CD4-positive, alpha-beta T cell treated with Interleukin-17A for 1 hour (primary cell): Measurements from ENCODE around the gene IGF2R.
A peak's percentile ranks its signal among the peaks of the same experiment; 100 is the strongest.
"Not testable (repeated sequence)": the region's sequence is repeated elsewhere in the genome, so short reads cannot be mapped to it uniquely, and the experiment has no call there.

Experiments
- DNase-seq: peaks from one replicate; pipeline ENCODE4 v3.0.0-alpha.2; 2020

The IGF2R gene

DNA sequence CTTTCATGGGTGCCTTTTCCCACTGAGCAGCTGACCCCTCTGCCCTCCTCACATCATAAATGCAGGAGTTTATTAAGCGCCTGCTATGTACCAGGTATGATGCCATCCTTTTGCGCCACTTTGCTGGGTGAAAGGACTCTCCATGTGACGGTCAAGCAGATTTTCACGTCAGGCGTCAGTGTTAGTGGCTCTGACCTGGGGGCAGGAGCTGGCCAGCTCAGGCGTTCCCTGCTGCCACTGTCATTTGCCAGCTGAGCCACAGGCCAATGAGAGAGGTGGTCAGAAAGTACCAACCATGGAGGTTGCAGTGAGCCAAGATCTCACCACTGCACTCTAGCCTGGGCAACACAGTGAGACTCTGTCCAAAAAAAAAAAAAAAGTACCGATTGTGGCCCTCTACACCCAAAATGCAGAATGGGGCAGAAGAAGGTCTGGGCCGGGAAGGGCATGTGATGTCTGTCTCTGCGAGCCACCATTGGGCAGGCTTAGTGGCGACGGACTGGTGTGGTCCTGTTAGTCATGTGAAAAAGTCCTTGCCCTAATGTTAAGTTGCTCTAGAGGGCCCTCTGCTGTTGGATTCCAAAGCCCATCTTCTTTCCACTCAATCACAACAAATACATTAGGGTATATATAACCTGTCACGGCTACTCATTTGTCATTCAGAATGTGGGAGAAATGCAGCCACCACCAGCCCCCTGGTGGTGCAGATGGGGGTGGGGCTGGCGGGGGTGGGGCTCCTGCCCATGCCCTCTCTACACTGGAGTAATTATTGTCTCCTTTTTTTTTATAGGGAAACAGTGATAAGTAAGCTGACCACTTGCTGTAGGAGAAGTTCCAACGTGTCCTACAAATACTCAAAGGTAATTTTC lies 134.3 kb downstream of the IGF2R start:
- peak; percentile 33 for DNase-seq

DNA sequence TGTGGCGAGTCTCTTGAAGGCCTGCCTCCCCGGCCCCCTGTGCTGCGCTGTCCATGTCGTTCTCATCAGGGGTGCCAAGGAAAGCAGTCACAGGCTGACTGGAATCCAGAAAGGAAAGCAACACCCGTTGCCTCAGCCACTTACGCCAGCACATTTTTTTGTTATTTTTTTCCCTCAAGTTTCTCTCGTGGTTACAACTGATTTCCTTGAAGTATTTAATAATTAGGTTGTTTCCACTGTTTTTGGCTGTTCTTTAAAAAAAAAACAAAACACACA lies 134.9 kb downstream of the IGF2R start:
- no peak for DNase-seq

DNA sequence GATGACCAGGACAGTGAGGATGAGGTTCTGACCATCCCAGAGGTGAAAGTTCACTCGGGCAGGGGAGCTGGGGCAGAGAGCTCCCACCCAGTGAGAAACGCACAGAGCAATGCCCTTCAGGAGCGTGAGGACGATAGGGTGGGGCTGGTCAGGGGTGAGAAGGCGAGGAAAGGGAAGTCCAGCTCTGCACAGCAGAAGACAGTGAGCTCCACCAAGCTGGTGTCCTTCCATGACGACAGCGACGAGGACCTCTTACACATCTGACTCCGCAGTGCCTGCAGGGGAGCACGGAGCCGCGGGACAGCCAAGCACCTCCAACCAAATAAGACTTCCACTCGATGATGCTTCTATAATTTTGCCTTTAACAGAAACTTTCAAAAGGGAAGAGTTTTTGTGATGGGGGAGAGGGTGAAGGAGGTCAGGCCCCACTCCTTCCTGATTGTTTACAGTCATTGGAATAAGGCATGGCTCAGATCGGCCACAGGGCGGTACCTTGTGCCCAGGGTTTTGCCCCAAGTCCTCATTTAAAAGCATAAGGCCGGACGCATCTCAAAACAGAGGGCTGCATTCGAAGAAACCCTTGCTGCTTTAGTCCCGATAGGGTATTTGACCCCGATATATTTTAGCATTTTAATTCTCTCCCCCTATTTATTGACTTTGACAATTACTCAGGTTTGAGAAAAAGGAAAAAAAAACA lies 136.1 kb downstream of the IGF2R start:
- no peak for DNase-seq

DNA sequence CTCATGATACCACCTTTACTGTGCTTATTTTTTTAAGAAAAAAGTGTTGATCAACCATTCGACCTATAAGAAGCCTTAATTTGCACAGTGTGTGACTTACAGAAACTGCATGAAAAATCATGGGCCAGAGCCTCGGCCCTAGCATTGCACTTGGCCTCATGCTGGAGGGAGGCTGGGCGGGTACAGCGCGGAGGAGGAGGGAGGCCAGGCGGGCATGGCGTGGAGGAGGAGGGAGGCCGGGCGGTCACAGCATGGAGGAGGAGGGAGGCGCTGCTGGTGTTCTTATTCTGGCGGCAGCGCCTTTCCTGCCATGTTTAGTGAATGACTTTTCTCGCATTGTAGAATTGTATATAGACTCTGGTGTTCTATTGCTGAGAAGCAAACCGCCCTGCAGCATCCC lies 137.1 kb downstream of the IGF2R start:
- DNase-seq: no peak

DNA sequence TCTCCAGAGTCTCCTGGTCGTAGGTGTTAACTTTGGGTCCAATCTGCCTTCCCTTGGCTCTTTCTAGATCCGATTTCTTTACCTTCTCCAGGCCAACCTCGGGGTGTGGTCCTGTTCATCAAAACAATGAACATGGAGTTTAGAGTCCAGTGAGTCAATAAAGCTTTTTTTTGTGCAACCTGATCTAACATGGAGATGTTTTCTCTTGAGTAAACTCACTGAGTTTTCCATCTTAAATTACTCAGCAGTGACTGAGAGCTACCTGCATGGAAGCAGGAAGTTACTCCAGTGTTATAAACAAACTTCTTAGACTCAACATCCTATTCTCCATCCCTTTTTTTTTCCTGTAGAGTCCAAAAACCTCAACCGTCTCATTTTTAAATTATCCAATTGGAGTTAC lies 137.8 kb downstream of the IGF2R start:
- no peak for DNase-seq

DNA sequence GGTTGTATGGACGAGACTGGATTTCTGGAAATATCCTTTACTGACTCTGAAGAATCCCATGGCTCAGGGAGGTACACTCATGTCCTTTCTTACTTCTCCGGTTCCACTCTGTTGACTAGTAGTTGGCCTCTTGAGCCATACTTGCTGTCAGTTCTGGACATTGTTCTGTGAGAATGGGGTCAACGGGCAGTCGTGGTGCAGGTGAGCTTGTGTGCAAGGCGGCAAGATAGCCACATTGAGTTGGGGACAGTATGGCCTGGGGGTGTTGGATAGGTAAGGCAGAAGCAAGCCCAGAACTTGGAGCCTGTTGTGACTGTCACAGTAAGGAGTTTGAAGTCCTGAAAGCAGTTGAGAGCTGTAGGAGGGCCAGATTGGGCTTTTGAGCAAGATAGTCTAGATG lies 139.2 kb downstream of the IGF2R start:
- DNase-seq: no peak

DNA sequence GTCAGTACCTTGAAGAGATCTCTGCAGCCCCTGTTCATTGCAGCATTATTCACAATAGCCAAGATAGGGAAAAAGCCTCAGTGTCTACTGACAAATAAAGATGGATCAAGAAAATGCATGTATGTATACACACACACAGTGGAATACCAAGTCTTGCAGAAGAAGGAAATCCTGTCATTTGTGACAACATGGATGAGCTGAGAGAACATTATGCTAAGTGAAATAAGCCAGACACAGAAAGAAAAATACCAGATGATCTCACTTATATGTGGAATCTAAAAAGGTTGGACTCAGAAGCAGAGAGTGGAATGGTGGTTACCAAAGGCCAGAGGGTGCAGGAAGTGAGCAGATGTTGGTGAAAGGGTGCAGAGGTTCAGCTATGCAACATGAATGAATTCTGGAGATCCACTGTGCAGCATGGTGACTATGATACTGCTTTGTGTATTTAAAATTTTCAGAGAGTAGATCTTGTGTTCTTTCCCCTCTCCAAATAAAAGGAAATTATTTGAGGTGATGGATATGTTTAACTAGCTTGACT lies 141.8 kb downstream of the IGF2R start:
- no peak for DNase-seq

DNA sequence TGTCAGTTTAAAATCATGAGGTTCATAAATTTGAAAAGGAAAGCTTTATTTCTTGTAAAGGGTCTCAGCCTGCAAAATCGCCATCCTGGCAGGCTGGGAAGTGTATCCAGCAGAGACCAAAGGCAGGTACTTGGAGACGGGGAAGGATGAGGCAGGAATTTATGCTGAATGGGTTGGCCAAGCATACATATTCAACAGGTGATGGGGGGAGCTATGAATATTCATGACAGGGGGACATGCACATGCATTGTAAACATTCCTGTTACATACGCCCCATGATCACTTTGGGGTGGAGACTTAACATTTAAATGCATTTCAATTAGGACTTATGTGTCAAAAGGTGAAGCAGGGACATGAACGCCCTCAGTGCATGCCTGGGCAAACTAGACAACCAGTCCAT lies 142.9 kb downstream of the IGF2R start:
- no peak for DNase-seq

DNA sequence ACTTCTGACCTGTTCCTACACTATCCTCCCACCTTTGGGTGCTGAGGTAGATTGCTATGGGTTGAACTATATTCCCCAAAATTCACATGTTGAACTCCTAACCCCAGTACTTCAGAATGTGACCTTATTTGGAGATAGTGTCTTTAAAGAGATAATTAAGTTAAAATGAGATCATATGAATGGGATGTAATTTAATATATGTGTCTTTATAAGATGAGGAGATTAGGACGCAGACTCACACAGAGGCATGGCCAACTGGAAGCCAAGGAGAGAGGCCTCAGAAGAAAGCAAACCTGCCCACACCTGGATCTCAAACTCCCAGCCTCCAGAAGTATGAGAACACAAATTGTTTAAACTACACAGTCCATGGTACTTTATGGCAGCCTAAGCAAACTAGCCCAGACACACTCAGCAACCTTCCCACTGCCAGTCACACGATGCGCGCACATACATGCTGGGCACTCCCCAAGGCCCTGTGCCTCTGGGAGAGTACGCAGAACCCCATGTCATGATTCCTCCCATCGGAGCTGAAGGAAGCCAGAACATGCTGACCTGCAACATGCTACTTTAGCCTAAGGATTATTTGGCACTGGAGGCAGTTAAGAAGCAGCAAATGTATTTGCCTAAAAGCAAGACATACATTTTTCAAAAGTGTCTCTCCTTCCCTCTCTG lies 143.9 kb downstream of the IGF2R start:
- no peak for DNase-seq

DNA sequence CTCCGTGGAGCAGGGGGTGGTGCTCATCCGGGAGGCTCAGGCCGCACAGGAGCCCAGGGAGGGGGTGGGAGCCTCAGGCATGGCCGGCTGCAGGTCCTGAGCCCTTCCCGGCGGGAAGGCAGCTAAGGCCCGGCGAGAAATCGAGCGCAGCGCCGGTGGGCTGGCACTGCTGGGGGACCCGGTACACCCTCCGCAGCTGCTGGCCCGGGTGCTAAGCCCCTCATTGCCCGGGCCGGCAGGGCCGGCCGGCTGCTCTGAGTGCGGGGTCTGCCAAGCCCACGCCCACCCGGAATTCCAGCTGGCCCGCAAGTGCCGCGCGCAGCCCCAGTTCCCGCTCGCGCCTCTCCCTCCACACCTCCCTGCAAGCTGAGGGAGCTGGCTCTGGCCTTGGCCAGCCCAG lies 145.7 kb downstream of the IGF2R start:
- DNase-seq: not testable (repeated sequence)

DNA sequence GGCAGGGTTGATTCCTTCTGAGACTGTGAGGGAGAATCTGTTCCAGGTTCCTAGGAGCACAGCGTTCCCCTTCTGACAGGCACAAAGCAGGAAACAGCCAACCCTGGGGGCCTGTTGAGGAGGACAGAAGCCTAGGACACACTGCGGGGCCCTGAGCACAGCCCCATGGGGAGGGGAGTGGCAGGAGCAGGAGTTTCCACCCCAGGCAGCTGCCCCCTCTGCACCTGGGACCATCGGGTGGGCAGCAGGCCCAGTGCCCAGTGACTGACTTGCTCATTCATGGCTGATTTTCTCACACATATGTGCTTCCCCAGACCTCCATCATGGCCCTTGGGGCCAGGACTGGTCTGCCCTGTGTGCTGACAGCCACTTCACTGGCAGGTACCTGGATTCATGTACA lies 146.5 kb downstream of the IGF2R start:
- DNase-seq: no peak

DNA sequence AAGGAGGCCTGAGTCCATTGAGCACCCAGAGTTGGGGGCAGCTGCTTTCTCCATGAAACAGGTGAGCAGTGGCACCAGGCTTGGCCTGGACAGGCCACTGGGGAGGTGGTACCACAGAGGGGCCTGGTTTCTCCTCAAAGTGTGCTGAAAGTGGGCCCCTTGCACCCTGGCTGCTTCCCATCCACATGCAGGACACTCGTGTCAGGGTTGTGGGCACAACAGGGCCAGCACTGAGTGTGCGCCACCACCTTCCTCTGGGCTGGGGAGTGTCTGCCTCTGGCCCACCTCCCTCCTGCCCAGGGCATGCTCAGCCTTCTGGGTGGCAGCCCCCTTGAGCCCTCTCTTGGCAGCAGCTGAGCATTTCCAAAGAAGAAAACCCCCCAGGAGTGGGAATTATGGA lies 147.5 kb downstream of the IGF2R start:
- DNase-seq: no peak

DNA sequence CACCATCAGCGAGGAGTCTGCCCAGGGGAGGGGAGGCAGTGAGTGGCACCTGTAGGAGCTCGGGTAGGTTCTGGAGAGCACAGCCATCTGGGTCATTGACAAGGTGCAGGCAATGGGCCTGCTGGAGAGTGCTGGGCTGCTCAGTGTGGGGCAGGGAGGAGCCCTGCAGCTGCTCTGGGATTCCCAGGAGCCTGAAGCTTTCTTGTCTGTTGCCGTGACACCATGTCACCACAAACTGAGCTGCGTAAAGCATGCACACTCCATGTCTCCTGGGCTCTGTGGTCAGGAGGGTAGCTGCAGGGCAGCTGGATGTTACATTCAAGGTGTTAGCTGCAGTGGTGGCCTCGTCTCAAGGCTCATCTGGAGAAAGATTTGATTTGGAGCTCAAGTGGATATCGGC lies 148.3 kb downstream of the IGF2R start:
- DNase-seq: no peak

DNA sequence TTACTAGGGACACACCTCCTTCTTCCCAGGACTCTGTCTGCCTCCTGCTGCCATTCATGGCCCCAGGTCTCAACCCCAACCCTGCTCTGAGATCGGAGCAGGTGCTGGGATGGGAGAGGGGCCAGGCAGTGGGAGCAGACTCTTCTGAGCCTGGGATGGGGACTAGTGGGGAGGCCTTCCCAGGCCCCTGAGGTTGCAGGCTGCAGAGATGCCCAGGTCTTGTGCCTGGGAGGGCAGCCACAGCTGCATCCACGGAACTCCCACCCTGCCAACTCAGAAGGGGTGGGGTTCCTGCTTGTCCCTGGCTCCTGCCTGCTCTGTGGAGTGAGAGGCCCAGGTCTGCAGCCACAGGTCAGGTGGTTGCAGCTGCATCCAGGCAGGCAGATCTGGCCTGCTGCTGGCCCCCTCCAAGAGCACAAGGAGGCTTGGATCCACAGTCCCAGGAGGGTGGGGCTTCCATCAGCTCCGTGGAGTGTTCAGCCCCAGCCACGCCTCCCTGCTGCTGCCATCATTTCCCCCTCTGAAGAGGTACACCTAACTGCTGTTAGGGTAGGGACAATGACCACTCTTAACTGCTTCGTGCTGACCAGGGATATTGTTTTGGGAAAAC lies 149.8 kb downstream of the IGF2R start:
- DNase-seq: no peak

DNA sequence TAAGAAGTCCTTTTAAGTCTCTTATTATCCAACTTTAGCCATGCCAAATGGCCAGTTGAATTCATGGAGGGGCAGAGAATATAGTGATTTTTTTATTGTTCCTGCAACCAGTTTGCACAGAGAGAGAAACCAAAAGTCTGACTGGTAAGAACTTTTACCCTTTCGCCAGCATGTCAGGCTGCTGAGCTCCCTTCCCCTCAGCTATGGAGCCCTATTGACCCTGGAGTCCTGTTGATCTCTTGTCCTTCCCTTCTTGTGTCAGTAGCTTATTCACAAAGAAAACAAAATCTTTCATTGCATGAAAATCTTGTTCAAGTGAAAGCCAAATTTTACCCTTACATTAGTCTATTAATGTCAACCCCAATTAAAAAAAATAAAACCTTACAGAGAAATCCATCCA lies 151.2 kb downstream of the IGF2R start:
- DNase-seq: no peak

DNA sequence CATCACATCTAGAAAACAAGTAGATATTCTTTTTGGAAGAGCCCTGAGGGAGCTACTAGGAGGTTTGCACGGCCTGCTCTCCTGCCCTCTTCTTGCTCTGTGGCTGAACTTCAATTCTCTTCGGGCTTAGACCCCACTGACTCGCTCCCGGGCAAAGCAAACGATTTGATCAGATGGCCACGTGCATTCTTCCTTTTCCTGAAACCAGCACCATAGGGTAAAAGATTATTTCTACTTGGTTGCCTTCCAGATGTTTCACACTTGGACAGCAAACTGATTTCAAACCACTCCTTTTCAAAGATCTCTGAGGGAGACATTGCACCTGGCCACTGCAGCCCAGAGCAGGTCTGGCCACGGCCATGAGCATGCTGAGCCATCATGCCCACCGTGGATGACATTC lies 152.7 kb downstream of the IGF2R start, which contains the start of gene SLC22A1:
SLC22A1 (plus strand) TSS at position 258 of the 400 bp plus-strand sequence; CDS start at position 379, 121 bp downstream.
- DNase-seq: no peak

DNA sequence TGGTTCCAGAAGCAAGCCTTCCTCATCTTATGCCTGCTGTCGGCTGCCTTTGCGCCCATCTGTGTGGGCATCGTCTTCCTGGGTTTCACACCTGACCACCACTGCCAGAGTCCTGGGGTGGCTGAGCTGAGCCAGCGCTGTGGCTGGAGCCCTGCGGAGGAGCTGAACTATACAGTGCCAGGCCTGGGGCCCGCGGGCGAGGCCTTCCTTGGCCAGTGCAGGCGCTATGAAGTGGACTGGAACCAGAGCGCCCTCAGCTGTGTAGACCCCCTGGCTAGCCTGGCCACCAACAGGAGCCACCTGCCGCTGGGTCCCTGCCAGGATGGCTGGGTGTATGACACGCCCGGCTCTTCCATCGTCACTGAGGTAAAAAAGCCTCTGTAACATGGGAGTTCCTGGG lies 153.1 kb downstream of the IGF2R start:
- DNase-seq: no peak

DNA sequence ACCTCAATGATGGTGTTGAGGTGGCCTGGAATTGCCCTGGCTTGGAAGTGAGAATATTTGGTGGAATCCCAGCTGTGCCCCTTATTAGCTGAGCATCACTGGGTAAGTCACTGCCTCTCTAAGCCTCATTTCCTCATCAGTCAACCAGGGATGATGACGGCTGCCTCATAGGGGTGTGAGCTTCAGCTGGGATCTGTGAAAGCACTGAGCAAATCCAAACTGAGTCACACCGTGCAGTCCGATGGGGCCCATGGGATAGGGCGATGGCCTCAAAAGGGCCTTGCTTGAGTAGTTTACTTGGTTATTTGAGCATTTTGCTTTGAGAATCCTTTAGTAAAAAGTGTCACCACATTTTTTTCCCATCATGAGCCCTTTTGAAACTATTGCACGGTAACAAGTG lies 153.9 kb downstream of the IGF2R start:
- DNase-seq: no peak

DNA sequence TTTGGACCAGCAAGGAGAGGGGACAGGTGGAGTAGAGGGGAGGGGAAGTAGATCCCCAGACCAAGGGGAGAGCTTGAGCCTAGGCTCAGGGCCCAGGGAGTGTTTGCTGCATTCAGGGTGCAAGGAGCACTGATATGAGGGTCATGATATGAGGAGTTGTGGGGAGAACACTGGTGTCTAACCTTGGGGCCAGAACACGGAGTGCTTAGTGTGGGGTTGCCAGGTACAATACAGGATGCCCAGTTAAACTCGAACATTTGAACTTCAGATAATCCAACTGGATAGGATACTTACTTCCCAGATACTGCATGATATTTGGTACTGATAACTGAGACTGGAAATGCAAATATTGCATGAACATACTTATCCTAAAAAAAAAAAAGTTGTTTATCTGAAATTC lies 155.1 kb downstream of the IGF2R start:
- DNase-seq: no peak

DNA sequence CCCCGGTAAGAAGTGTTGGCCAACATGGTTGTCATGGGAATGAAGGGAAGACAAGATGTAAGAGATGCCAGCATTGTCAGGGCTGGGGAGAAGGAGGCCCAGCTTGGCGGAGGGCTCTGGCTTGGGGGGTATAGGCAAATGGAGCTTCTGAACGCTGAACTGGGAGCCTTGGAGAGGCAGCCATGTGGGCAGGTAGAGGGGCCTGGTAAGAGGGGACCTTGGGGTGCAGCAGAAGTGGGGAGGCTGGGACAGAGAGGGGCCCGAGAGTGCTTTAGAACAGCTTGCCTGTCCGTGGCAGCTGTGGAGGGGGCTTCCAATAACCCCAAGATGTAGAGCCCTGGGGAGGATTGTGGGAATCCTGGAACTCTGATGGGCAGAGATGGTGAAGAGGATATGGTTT lies 155.7 kb downstream of the IGF2R start:
- DNase-seq: no peak

DNA sequence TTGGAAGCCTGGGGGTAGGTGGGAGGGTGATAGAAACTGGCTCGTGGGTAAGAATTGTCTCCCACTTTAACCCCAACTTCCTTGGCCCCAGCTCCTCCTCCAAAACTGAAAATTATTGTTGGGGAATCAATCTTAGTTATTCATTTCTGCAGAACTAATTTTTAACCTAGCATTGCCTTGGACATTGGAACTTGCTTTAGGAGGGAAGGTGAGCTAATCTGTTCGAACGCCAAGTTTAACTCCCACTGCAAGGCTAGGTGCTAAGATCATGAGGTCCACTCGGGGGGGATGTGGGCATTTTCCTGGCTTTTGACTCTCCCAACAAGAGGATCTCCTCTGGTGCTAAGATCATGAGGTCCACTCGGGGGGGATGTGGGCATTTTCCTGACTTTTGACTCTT lies 156.2 kb downstream of the IGF2R start:
- not testable (repeated sequence) for DNase-seq

DNA sequence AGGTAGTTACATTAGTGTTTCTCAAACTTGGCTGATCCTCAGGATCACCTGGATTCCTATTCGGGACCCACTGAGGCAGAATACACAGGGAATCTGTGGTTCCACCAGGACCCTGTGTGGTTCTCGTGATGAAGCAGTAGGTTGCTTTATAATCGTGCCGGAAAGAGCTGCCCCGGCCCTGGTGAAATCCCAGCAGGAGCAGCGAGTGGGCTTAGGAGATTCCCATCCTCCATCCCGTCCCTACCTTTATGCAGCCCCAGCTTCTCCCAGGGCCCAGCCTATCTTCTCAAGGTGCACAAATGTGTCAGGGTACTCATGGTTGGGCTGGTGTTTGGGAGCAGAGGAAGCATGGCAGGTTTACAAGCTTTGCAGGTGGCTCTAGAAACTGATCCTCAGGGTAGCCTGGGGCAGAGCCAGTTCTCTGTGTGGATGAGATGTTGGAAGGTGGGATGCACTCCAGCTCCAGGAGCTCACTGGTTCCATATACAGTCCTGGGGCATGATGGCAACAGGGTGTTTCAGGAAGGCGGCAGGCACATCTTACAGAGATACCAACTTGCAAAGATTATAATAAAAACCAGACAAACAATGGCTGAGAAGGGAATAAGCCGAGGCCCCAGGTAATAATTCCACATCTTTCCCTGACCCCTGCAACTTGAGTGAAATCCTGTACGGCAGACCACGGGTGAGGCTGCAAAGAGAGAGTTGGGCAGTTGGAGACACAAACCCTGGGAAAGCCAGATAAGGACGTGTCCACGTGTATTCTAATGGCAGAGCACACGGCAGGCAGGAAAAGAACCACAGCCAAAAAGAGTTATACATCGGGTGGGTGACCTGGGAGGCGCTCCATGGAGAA lies 158.6 kb downstream of the IGF2R start:
- DNase-seq: no peak
